ENCODE data around the gene RAB25.
A peak's percentile ranks its signal among the peaks of the same experiment; 100 is the strongest.

Gene RAB25

DNA sequence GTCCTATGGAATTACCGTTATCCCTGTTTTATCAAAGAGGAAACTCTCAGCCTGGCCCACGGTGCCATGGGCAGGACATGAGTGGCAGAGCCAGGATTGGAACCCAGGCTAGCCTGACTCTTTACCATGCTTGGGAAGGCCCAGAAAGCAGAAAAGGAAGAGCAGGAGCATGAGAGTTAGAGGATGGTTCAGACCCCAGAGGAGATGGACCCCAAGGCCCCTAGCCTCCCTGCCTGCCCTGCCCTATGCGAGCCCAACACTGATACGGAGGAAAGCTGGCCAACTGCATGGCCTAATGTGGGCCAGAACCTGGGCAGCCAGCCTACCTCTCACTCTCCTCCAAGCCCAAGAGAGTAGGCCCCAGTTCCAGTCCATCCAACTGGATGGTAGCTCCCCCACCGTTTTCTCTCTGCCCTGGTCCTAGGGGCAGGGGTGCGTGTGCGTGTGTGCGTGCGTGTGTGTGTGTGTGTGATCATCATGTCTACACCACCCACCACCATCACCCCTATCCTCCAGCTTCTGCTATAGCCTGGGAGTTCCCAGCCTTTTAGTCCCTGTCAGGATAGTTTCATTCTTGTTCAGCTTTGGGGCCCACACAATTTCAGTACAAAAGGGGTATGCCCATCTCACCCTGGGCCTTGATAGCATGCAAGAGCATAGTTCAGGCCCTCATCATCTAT, 36.7 kb downstream of the RAB25 start:
- Mint-ChIP-seq H3K27me3 (ENCODE audit: low read depth) (peaks cover 43% of the 10 kb centered on the region), H3K27ac (peak overlapping the region; percentile 78), H3K9me3 (no peaks in the 10 kb centered on the region), H3K36me3 (ENCODE audit: low read depth) (no peaks in the 10 kb centered on the region), H3K4me3 (peak overlapping the region; percentile 61), H3K4me1 (ENCODE audit: low read depth) (peaks cover 34% of the 10 kb centered on the region)

DNA sequence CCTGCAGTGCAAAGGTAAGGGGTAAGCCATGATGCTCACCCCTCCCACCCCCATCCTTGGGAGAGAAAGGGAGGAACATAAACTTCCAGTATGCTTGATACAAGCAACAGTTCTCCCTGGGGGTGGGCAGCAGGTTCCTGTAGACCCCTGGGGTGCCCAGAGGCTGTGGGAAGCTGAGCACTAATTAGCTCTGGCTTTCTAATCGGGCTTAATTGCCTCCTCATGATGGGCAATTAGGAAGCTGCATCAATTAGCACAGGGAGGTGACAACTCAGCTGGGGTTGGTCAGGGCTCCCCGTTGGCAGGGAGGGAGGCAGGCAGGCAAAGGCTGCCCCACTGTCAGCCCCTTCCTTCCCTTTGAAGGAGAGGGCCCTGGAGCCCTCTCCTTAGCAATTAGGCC, 37.8 kb downstream of the RAB25 start:
- Mint-ChIP-seq H3K27ac (peak overlapping the region; percentile 27), H3K4me3 (no peak overlapping the region), H3K27me3 (ENCODE audit: low read depth) (peaks cover 43% of the 10 kb centered on the region)

DNA sequence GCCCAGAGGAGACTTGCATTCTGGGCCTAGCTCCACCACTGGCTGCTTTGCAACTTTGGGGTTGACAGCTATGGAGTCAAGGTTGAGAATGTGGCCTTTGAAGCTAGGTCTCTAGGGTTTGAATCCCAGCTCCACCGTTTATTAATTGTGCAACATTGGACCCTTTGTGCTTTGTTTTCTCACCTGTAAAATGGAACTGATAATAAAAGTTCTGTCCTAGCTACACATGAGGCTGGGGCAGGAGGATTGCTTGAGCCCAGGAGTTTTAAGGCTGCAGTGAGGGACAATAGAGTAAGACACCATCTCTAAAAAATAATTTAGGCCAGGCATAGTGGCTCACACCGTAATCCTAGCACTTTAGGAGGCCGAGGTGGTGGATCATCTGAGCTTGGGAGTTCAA, 38.3 kb downstream of the RAB25 start:
- Mint-ChIP-seq H3K27ac (no peak overlapping the region), H3K27me3 (ENCODE audit: low read depth) (peaks cover 39% of the 10 kb centered on the region), H3K4me3 (no peak overlapping the region), H3K36me3 (ENCODE audit: low read depth) (no peaks in the 10 kb centered on the region), H3K9me3 (no peaks in the 10 kb centered on the region), H3K4me1 (ENCODE audit: low read depth) (peaks cover 36% of the 10 kb centered on the region)

More for the DNA sequence above, 37.8 kb downstream of the RAB25 start:
- no peaks in the 10 kb centered on the region for H3K9me3 Mint-ChIP-seq
- no peaks in the 10 kb centered on the region for H3K36me3 Mint-ChIP-seq (ENCODE audit: low read depth)
- peaks cover 34% of the 10 kb centered on the region for H3K4me1 Mint-ChIP-seq (ENCODE audit: low read depth)

DNA sequence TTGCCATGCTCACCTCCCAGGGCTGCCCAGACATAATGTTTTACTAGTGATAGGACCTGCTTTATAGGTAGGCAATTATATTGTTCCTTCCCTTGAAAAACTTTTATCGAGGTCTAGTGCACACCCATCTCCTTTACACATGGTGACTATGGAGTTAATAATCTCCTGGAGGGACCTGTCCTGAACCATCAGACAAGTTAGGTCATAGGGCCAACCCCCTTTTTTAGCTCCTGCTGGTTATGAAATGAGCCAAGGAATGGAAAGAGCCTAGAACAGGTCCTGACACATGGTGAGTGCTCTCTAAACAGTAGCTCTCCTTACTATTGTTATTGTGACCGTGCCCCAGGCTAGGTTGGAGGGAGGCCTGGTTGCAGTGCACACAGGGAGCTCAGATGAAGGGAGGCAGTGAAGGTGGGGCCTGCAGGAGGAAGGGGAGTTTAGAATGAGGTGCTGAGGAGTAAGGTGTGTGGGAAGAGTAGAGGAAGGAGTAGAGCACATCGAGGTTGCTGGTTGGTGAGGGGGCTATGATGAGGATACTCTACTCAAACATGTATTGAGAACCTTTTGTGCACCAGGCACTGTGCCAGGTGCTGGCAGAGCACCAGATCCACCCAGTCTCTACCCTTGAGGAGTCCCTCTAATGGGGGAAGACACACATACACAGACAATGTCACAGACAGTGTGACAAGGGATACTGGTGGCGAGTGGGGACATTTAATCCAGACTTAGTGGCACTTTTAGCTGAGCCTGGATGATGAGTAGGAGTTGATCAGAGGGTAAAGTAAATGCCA, 39.4 kb downstream of the RAB25 start:
- H3K9me3 Mint-ChIP-seq: no peaks in the 10 kb centered on the region
- H3K4me3 Mint-ChIP-seq: no peak overlapping the region
- peaks cover 40% of the 10 kb centered on the region for H3K27me3 Mint-ChIP-seq (ENCODE audit: low read depth)
- no peak overlapping the region for H3K27ac Mint-ChIP-seq
- no peaks in the 10 kb centered on the region for H3K36me3 Mint-ChIP-seq (ENCODE audit: low read depth)
- H3K4me1 Mint-ChIP-seq (ENCODE audit: low read depth): peaks cover 40% of the 10 kb centered on the region

DNA sequence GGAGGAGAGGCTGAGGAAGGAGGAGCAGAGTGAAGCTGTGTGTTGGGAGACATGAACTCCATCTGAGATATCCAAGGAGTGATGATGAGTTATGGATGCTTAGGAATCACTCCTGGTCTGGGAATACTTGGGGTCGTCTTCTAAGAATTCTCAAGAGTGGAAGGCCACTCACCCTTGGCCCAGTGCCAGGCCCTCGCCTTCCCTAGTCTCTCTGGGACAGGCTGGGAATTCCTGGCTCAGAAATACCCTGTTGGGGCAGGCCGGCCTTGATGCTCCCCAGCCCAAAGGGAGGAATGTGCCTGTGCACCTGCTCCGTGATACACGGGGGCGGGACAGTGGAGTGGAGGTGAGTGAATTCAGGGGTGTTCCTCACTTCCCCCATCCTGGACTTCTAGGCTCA, 40.9 kb downstream of the RAB25 start:
- Mint-ChIP-seq H3K9me3 (no peaks in the 10 kb centered on the region), H3K36me3 (ENCODE audit: low read depth) (no peaks in the 10 kb centered on the region), H3K27ac (no peak overlapping the region), H3K27me3 (ENCODE audit: low read depth) (peaks cover 36% of the 10 kb centered on the region), H3K4me3 (no peak overlapping the region), H3K4me1 (ENCODE audit: low read depth) (peaks cover 35% of the 10 kb centered on the region)

DNA sequence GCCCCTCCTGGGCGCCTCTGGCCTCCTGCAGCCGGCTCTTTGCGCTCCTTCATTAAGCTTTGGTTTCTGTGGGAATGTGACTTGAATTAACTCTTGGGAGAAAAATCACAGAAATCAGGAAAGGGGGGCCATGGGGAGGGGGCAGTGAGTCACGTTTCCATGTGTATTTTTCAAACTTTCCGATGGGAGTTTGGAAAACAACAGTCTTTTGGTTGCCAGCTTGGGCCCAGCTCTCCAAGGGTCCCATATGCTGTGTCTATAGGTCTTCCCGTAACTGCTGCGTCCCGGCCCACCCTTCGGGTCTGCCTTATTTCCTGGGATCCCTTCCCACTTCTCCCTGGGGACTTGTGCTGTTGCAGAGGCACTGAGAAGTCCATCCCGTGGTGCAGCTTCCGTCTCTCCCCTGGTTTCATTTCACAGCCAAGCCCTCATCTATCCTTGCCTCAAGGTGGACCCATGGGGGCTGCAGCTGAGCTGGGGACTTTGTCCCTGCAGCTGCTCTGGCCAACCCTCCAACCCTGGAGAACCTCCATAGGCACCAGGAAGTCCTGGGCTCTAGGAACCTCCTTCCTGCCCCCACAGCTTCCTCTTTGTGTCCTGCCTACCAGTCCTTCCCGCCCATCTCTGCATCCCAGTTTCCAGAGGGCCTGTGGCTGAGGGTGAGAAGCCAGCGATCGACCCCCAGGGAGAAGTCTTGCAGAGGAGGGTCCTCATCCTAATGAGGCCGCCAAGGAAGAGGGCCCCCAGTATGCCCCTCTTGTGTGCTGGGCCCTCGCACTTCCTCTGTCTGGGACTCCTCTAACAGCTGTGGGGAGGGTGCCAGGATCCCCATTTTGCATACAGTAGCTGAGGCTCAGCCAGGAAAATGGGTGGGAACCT, 41.9 kb downstream of the RAB25 start:
- peaks cover 28% of the 10 kb centered on the region for H3K4me1 Mint-ChIP-seq (ENCODE audit: low read depth)
- no peak overlapping the region for H3K27ac Mint-ChIP-seq
- peaks cover 39% of the 10 kb centered on the region for H3K27me3 Mint-ChIP-seq (ENCODE audit: low read depth)
- no peaks in the 10 kb centered on the region for H3K36me3 Mint-ChIP-seq (ENCODE audit: low read depth)
- H3K9me3 Mint-ChIP-seq: no peaks in the 10 kb centered on the region
- no peak overlapping the region for H3K4me3 Mint-ChIP-seq

DNA sequence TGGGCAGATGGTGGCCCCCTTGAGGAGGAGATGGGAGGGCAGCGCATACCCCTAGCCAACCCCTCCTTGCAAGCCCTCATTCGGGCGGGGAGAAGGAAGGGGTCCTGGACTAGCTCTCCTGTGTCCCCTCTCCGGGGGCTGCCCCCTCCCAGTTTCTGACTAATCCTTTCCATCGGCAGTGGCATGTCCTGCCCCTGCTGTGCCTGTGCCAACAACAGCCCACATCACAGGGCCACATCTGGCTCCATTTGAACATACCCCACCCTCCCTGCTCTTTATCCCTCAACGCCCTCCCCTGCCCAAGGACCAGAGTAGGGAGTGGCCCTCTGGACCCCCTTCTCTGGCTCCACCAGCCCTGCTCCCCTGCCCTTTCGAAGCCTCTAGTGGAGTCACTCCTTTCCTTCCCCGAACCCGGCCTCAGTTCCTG, 42.6 kb downstream of the RAB25 start:
- no peaks in the 10 kb centered on the region for H3K36me3 Mint-ChIP-seq (ENCODE audit: low read depth)
- H3K27ac Mint-ChIP-seq: no peak overlapping the region
- no peaks in the 10 kb centered on the region for H3K9me3 Mint-ChIP-seq
- H3K4me1 Mint-ChIP-seq (ENCODE audit: low read depth): peaks cover 21% of the 10 kb centered on the region
- no peak overlapping the region for H3K4me3 Mint-ChIP-seq
- peaks cover 44% of the 10 kb centered on the region for H3K27me3 Mint-ChIP-seq (ENCODE audit: low read depth)

DNA sequence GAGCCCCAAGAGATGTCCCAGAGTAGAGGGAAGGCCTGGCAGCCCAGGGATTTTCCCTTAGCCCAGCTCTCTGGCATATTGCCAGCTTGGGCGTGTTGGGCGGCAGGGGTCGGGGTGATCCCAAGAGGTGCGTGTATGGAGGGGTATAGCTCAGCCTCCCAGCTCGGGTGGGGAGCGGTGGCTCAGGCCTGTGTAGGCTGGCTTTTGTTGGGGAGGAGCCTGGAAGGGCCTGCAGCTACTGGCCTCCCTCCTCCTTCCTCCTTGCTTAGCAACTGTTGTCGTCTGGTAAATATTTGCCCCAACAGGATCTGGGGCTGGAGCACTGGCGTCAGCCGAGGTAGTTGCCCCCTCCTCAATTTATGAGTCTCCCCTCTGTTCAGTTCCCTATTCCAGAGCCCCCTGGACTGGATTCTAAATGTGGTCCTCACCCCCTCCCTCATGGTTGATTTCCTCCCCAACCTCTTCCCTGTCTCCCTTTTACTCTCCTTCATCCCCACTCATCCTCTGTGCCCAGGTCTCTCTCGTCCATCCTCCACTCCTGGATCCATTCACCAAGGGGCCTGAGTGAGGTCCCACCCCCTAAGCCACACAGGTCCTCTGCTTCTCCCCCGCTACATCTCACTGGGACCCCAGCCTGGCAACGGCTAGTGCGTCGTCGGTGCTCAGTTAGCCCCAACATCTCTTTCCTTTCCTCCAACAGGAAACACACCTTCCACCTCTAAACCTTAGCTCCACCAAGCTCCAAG, 43.3 kb downstream of the RAB25 start:
- Mint-ChIP-seq H3K36me3 (ENCODE audit: low read depth) (no peaks in the 10 kb centered on the region), H3K27ac (peak overlapping the region; percentile 7), H3K27me3 (ENCODE audit: low read depth) (peaks cover 45% of the 10 kb centered on the region), H3K9me3 (no peaks in the 10 kb centered on the region), H3K4me1 (ENCODE audit: low read depth) (peaks cover 21% of the 10 kb centered on the region), H3K4me3 (no peak overlapping the region)

DNA sequence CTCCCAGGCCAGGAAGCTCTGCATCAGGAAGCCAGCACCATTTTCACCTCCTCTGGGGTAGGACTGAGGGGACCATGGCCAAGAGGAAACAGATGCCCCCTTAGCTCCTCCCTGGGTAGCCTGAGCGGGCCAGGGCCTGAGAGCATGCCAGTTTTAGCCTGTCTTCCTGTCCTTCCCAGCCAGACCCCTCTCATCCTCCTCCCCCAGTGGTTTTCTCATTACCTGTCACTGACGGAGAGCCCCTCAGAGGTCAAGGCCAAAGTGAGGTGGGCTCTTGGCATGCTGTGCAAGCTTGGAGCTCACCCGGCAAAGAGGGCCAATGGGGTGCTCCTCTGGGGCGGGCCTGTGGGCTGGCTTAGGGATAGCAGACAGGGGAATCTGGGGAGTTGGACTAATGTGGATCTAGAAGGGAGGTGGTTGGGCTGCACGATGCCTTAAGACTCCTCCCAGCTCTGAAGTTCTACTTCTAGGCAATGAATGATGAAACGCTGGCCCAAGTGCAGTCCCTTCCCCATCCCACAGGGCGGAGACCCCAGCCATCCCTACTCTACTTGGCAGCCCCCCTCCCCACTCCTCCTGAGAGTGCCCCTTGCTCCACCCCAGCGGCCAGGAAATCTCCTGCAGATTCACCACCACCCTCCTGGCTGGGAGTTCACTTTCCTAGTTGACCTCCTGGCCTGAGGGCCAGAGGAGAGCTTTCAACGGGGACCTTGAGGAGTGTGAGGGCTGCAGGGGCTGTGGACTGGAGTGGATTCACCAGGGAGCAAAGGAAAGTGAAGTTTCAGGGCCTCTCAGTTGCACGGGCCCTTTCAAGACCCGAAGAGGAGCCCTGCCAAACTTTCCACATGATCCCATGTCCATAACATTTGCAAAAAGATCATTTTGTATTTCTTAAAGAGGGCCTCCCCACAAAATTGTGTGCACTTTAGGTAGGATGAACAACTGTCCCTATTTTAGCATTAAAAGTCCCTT, 44.2 kb downstream of the RAB25 start:
- Mint-ChIP-seq H3K4me3 (no peak overlapping the region), H3K4me1 (ENCODE audit: low read depth) (peaks cover 21% of the 10 kb centered on the region), H3K27me3 (ENCODE audit: low read depth) (peaks cover 47% of the 10 kb centered on the region), H3K27ac (peak overlapping the region; percentile 42), H3K36me3 (ENCODE audit: low read depth) (no peaks in the 10 kb centered on the region), H3K9me3 (no peaks in the 10 kb centered on the region)

DNA sequence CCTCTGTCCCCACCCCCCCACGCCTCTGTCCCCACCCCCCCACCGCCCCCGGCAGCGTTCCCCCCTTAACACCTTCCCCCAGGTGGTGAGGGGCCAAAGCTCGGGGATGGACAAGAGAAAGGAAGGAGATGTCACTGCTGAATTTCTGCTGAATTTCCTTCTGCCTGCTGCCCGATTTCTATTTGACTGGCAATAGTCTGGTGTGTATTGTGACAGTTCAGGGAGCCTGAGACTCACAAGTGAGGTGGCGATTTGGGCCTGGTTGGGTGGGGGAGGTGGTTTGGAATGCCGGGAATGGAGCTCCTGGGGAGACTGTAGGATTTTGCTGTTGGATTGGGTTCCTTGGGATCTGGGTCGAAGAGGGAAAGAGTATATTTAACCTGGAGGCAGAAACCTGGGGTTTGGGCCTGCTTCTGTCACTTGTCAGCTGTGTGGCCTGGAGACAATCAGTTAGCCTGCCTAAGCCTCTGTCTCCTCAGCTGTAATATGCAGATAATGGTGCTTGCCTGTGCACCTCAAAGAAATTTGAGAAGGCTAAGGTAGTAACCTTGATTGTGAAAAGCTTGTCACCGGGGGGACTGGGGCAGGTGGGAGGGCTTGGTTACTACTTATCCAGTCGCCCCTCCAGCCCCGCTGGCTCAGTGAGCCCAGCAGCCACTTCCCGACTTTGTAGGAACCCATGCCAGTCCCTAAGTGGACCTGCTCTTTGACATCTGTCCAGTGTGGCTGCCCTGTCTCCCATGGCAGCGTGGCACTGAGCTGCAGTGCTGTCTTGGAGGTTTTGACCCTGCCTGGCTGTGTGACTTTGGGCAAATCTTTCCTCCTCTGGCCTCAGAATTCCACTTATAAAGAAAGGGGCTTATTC, 45.9 kb downstream of the RAB25 start:
- Mint-ChIP-seq H3K27me3 (ENCODE audit: low read depth) (peaks cover 41% of the 10 kb centered on the region), H3K36me3 (ENCODE audit: low read depth) (no peaks in the 10 kb centered on the region), H3K4me1 (ENCODE audit: low read depth) (peaks cover 16% of the 10 kb centered on the region), H3K9me3 (no peaks in the 10 kb centered on the region), H3K27ac (peak overlapping the region; percentile 64), H3K4me3 (peak overlapping the region; percentile 8)

DNA sequence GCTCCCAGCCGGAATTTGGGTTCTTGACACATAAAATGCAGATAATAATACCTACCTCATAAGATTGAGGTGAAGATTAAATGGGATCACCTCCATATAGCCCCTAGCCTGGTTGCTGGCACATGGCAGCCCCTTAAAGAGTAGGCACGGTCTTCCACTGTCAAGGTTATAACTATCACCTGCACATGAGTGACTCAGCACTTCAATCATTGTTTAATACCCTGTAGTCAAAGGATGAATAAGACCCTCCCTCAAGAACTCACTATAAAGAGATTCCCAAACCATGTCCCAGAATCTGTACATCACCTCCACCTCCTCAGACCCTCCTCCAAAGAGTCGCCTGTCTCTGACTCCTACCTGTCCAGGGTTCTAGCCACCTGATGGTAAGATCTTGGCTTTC, 47.1 kb downstream of the RAB25 start:
- H3K27ac Mint-ChIP-seq: no peak overlapping the region
- no peaks in the 10 kb centered on the region for H3K36me3 Mint-ChIP-seq (ENCODE audit: low read depth)
- H3K4me3 Mint-ChIP-seq: no peak overlapping the region
- H3K9me3 Mint-ChIP-seq: no peaks in the 10 kb centered on the region
- H3K27me3 Mint-ChIP-seq (ENCODE audit: low read depth): peaks cover 50% of the 10 kb centered on the region
- peaks cover 16% of the 10 kb centered on the region for H3K4me1 Mint-ChIP-seq (ENCODE audit: low read depth)

DNA sequence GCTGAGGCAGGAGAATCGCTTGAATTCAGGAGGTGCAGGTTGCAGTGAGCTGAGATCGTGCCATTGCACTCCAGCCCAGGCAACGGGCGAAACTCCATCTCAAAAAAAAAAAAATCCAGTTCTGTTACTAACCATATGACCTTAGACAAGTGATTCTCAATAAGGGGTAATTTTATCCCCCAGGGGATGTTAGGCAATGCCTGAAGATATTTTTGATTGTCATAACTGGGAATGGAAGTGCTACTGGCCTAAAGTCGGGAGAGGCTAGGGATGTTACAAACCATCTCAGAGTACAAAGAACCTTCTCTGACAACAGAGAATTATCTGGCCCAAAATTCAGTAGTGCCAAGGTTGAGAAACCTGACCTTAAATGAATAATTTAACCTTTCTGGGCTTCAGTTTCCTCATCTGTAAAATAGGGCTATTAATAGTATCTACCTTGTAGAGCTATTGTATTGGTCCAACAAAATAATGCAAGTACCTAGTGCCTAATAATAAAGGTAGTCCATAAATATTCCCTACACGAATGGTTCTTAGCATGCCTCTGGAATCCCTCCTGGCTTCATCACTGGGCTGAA, 47.8 kb downstream of the RAB25 start:
- no peak overlapping the region for H3K27ac Mint-ChIP-seq
- H3K36me3 Mint-ChIP-seq (ENCODE audit: low read depth): no peaks in the 10 kb centered on the region
- H3K27me3 Mint-ChIP-seq (ENCODE audit: low read depth): peaks cover 55% of the 10 kb centered on the region
- no peaks in the 10 kb centered on the region for H3K9me3 Mint-ChIP-seq
- no peak overlapping the region for H3K4me3 Mint-ChIP-seq
- peaks cover 18% of the 10 kb centered on the region for H3K4me1 Mint-ChIP-seq (ENCODE audit: low read depth)
